OCI-LY1 (cell line): ENCODE measurements around the gene TSGA10.
A peak's percentile ranks its signal among the peaks of the same experiment; 100 is the strongest.

Experiments
- H2AFZ ChIP-seq: fragments of 200-600 bp; sonication (generic), shearing (Covaris generic); 2 replicates; pipeline ENCODE4 v1.6.0; 2014; ENCODE audit warnings: antibody characterized with exemption, mild to moderate bottlenecking, low read length
- H3F3A ChIP-seq: fragments of 200-600 bp; sonication (generic), shearing (Covaris generic); 2 replicates; pipeline ENCODE4 v1.6.0; 2014; ENCODE audit warnings: mild to moderate bottlenecking, antibody characterized with exemption, low read length, moderate library complexity; ENCODE audit not compliant: insufficient read depth
- H3K27ac ChIP-seq: fragments of 200-600 bp; sonication (generic); 2 replicates; pipeline ENCODE4 v1.5.1; 2014; ENCODE audit warnings: low read length, mixed run types, mild to moderate bottlenecking, low read depth; ENCODE audit not compliant: poor library complexity, severe bottlenecking
- H3K27me3 ChIP-seq: fragments of 200-600 bp; sonication (generic); 2 replicates; pipeline ENCODE4 v1.6.0; 2014; ENCODE audit warnings: antibody characterized with exemption, mild to moderate bottlenecking, low read length, moderate library complexity; ENCODE audit not compliant: insufficient read depth
- H3K36me3 ChIP-seq: fragments of 200-600 bp; sonication (generic); 2 replicates; pipeline ENCODE4 v1.6.1; 2014; ENCODE audit warnings: mild to moderate bottlenecking, antibody characterized with exemption, low read length, moderate library complexity, mixed read lengths; ENCODE audit not compliant: insufficient read depth
- H3K4me1 ChIP-seq: fragments of 200-600 bp; sonication (generic); 2 replicates; pipeline ENCODE4 v1.5.1; 2014; ENCODE audit warnings: mild to moderate bottlenecking, low read length, moderate library complexity; ENCODE audit not compliant: insufficient read depth, severe bottlenecking
- H3K4me2 ChIP-seq: fragments of 200-600 bp; sonication (generic), shearing (Covaris generic); 2 replicates; pipeline ENCODE4 v1.6.1; 2014; ENCODE audit warnings: low read length
- H3K4me3 ChIP-seq: fragments of 200-600 bp; sonication (generic); 2 replicates; pipeline ENCODE4 v1.5.1; 2014; ENCODE audit warnings: low read length, low read depth, mild to moderate bottlenecking, mixed read lengths; ENCODE audit not compliant: poor library complexity, severe bottlenecking
- H3K79me2 ChIP-seq: fragments of 200-600 bp; shearing (Covaris generic); 2 replicates; pipeline ENCODE4 v1.6.1; 2016; ENCODE audit warnings: mixed run types, low read length, mixed read lengths; ENCODE audit not compliant: insufficient read depth
- H3K9ac ChIP-seq: fragments of 200-600 bp; sonication (generic), shearing (Covaris generic); 2 replicates; pipeline ENCODE4 v1.6.1; 2014; ENCODE audit warnings: mild to moderate bottlenecking, low read length, mixed read lengths
- H3K9me2 ChIP-seq: fragments of 200-600 bp; sonication (generic), shearing (Covaris generic); 2 replicates; pipeline ENCODE4 v1.6.1; 2014; ENCODE audit warnings: low read depth, mild to moderate bottlenecking, low read length, mixed read lengths
- H3K9me3 ChIP-seq: fragments of 200-600 bp; shearing (Covaris generic); 2 replicates; pipeline ENCODE4 v1.6.1; 2014; ENCODE audit warnings: low read length, mixed read lengths
- H4K20me1 ChIP-seq: fragments of 200-600 bp; sonication (generic), shearing (Covaris generic); 2 replicates; pipeline ENCODE4 v1.6.0; 2016; ENCODE audit warnings: mild to moderate bottlenecking, low read length; ENCODE audit not compliant: insufficient read depth
- CTCF ChIP-seq: fragments of 200-600 bp; sonication (generic), shearing (Covaris generic); IDR thresholded peaks from 2 replicates; pipeline ENCODE4 v1.5.1; 2017; ENCODE audit warnings: mild to moderate bottlenecking, antibody characterized with exemption, low read length, moderate library complexity, mixed read lengths
- EZH2 ChIP-seq: fragments of 200-600 bp; sonication (generic), shearing (Covaris generic); IDR thresholded peaks from 2 replicates; pipeline ENCODE4 v1.8.0; 2017; ENCODE audit warnings: borderline replicate concordance, mixed run types, mild to moderate bottlenecking, antibody characterized with exemption, low read length, moderate library complexity, mixed read lengths

TSGA10 gene

GRCh38 chr2:99152199-99152895 is 2.4 kb downstream of the TSGA10 start:
- H4K20me1 ChIP-seq: no peaks in the 10 kb centered on the region
- H3K9ac ChIP-seq: no peak overlapping the region
- peaks cover 11% of the 10 kb centered on the region; the same call in 1 of the 2 replicates for H3K36me3 ChIP-seq
- H3K27ac ChIP-seq: no peak overlapping the region
- no peaks in the 10 kb centered on the region for H3F3A ChIP-seq
- H3K4me2 ChIP-seq: no peak overlapping the region; the same call in 1 of the 2 replicates
- H3K4me1 ChIP-seq: peaks cover 34% of the 10 kb centered on the region
- H3K79me2 ChIP-seq: peaks cover 9% of the 10 kb centered on the region; the same call in 1 of the 2 replicates
- no peaks in the 10 kb centered on the region for H3K9me3 ChIP-seq
- TF ChIP-seq CTCF: no peak
- no peak for TF ChIP-seq EZH2
- no peak overlapping the region for H2AFZ ChIP-seq
- no peaks in the 10 kb centered on the region for H3K27me3 ChIP-seq
- no peaks in the 10 kb centered on the region for H3K9me2 ChIP-seq
- no peak overlapping the region for H3K4me3 ChIP-seq

GRCh38 chr2:99150706-99151105 is 4.0 kb downstream of the TSGA10 start:
- H4K20me1 ChIP-seq: no peaks in the 10 kb centered on the region
- no peaks in the 10 kb centered on the region for H3F3A ChIP-seq
- no peak for TF ChIP-seq EZH2
- TF ChIP-seq CTCF: no peak
- no peaks in the 10 kb centered on the region for H3K9me2 ChIP-seq
- no peak overlapping the region for H3K9ac ChIP-seq
- H3K4me1 ChIP-seq: peaks cover 25% of the 10 kb centered on the region
- H3K36me3 ChIP-seq: no peaks in the 10 kb centered on the region
- no peaks in the 10 kb centered on the region for H3K9me3 ChIP-seq
- no peak overlapping the region for H3K4me2 ChIP-seq
- H3K4me3 ChIP-seq: no peak overlapping the region
- no peaks in the 10 kb centered on the region for H3K27me3 ChIP-seq
- no peak overlapping the region for H2AFZ ChIP-seq
- H3K79me2 ChIP-seq: peaks cover 7% of the 10 kb centered on the region; the same call in 1 of the 2 replicates
- H3K27ac ChIP-seq: no peak overlapping the region

- no peaks in the 10 kb centered on the region for H3K9me2 ChIP-seq
- 0 out of 2 replicates have a peak, but pooled peaks cover 3% of the 10 kb centered on the region for H3K79me2 ChIP-seq
- H3K4me1 ChIP-seq: peaks cover 22% of the 10 kb centered on the region
- no peaks in the 10 kb centered on the region for H3K27me3 ChIP-seq
- H2AFZ ChIP-seq: peak within 1 kb of the TSS; percentile 53; the same call in 1 of the 2 replicates
- peak within 1 kb of the TSS; percentile 77 for H3K9ac ChIP-seq
- peak within 1 kb of the TSS; percentile 84 for H3K4me3 ChIP-seq
- peak within 1 kb of the TSS; percentile 43 for H3K27ac ChIP-seq
- H4K20me1 ChIP-seq: no peaks in the 10 kb centered on the region
- H3K36me3 ChIP-seq: no peaks in the 10 kb centered on the region
- no peaks in the 10 kb centered on the region for H3K9me3 ChIP-seq
- TF ChIP-seq EZH2 (no peak), CTCF (no peak)
- no peaks in the 10 kb centered on the region for H3F3A ChIP-seq
- H3K4me2 ChIP-seq: peak within 1 kb of the TSS; percentile 85
Observed at GRCh38 chr2:99141110-99142108, 13.3 kb downstream of the TSGA10 start, which contains the start of gene C2orf15. C2orf15 (plus strand) TSS chr2:99141707; CDS start chr2:99150559, 8,852 bp downstream.
